IPS-18a (cell line): ENCODE data around the gene TIPARP.

Experiments
- H3K27ac ChIP-seq: one replicate; pipeline ENCODE4 v1.5.1; 2013; ENCODE audit warnings: low read length
- H3K27me3 ChIP-seq: one replicate; pipeline ENCODE4 v1.6.1; 2013; ENCODE audit warnings: mild to moderate bottlenecking, low read length; ENCODE audit not compliant: control insufficient read depth, insufficient read depth
- H3K36me3 ChIP-seq: one replicate; pipeline ENCODE4 v1.6.1; 2013; ENCODE audit warnings: low read depth, low read length; ENCODE audit not compliant: control insufficient read depth
- H3K4me1 ChIP-seq: one replicate; pipeline ENCODE4 v1.6.1; 2013; ENCODE audit warnings: low read depth, low read length; ENCODE audit not compliant: control insufficient read depth
- H3K4me3 ChIP-seq: one replicate; pipeline ENCODE4 v1.5.1; 2013; ENCODE audit warnings: low read length
- H3K9ac ChIP-seq: one replicate; pipeline ENCODE4 v1.6.1; 2013; ENCODE audit warnings: mild to moderate bottlenecking, low read length, moderate library complexity
- H3K9me3 ChIP-seq: one replicate; pipeline ENCODE4 v1.6.1; 2013; ENCODE audit warnings: low read depth, low read length; ENCODE audit not compliant: control insufficient read depth

The TIPARP gene

GRCh38 chr3:156674046-156674910, at the start of gene TIPARP:
TIPARP (plus strand) TSS chr3:156674590; CDS start chr3:156677698, 3,108 bp downstream.
- peaks cover 11% of the 10 kb centered on the region for H3K4me1 ChIP-seq
- no peaks in the 10 kb centered on the region for H3K9me3 ChIP-seq
- H3K27ac ChIP-seq, result no peak within 1 kb of the TSS
- H3K4me3 ChIP-seq, result peak within 1 kb of the TSS; percentile 82
- peak within 1 kb of the TSS; percentile 69 for H3K9ac ChIP-seq
- H3K27me3 ChIP-seq, result peaks cover 14% of the 10 kb centered on the region
- peaks cover 12% of the 10 kb centered on the region for H3K36me3 ChIP-seq

GRCh38 chr3:156626104-156626503, 48.3 kb upstream of the TIPARP start:
- H3K4me1 ChIP-seq, result peaks cover 5% of the 10 kb centered on the region
- no peak overlapping the region for H3K9ac ChIP-seq
- no peak overlapping the region for H3K27ac ChIP-seq
- H3K9me3 ChIP-seq, result no peaks in the 10 kb centered on the region
- H3K36me3 ChIP-seq, result no peaks in the 10 kb centered on the region
- H3K4me3 ChIP-seq, result no peak overlapping the region
- no peaks in the 10 kb centered on the region for H3K27me3 ChIP-seq

- Histone ChIP-seq H3K9ac (no peak overlapping the region), H3K9me3 (no peaks in the 10 kb centered on the region), H3K4me3 (no peak overlapping the region), H3K4me1 (peaks cover 5% of the 10 kb centered on the region), H3K27ac (no peak overlapping the region), H3K36me3 (no peaks in the 10 kb centered on the region), H3K27me3 (no peaks in the 10 kb centered on the region)
These were observed 46.3 kb upstream of the TIPARP start for GRCh38 chr3:156627946-156628569.

GRCh38 chr3:156628836-156629618, 45.4 kb upstream of the TIPARP start:
- no peaks in the 10 kb centered on the region for H3K9me3 ChIP-seq
- H3K4me1 ChIP-seq, result peaks cover 5% of the 10 kb centered on the region
- no peak overlapping the region for H3K27ac ChIP-seq
- H3K36me3 ChIP-seq, result no peaks in the 10 kb centered on the region
- H3K4me3 ChIP-seq, result no peak overlapping the region
- H3K9ac ChIP-seq, result no peak overlapping the region
- H3K27me3 ChIP-seq, result no peaks in the 10 kb centered on the region

- H3K36me3 ChIP-seq, result no peaks in the 10 kb centered on the region
- no peaks in the 10 kb centered on the region for H3K27me3 ChIP-seq
- no peak overlapping the region for H3K4me3 ChIP-seq
- H3K9me3 ChIP-seq, result no peaks in the 10 kb centered on the region
- H3K9ac ChIP-seq, result no peak overlapping the region
- peaks cover 5% of the 10 kb centered on the region for H3K4me1 ChIP-seq
- no peak overlapping the region for H3K27ac ChIP-seq
These were observed 44.2 kb upstream of the TIPARP start for GRCh38 chr3:156630081-156630772.

- no peaks in the 10 kb centered on the region for H3K36me3 ChIP-seq
- no peaks in the 10 kb centered on the region for H3K27me3 ChIP-seq
- no peak overlapping the region for H3K4me3 ChIP-seq
- H3K9ac ChIP-seq, result no peak overlapping the region
- no peaks in the 10 kb centered on the region for H3K9me3 ChIP-seq
- H3K27ac ChIP-seq, result no peak overlapping the region
- peaks cover 5% of the 10 kb centered on the region for H3K4me1 ChIP-seq
These were observed 43.7 kb upstream of the TIPARP start for GRCh38 chr3:156630773-156631093.

- no peak overlapping the region for H3K4me3 ChIP-seq
- no peaks in the 10 kb centered on the region for H3K36me3 ChIP-seq
- no peaks in the 10 kb centered on the region for H3K27me3 ChIP-seq
- H3K9me3 ChIP-seq, result no peaks in the 10 kb centered on the region
- peaks cover 5% of the 10 kb centered on the region for H3K4me1 ChIP-seq
- no peak overlapping the region for H3K9ac ChIP-seq
- H3K27ac ChIP-seq, result no peak overlapping the region
These were observed 43.1 kb upstream of the TIPARP start for GRCh38 chr3:156631323-156631722.

- H3K27ac ChIP-seq, result no peak overlapping the region
- no peaks in the 10 kb centered on the region for H3K36me3 ChIP-seq
- H3K27me3 ChIP-seq, result no peaks in the 10 kb centered on the region
- H3K4me3 ChIP-seq, result no peak overlapping the region
- peaks cover 5% of the 10 kb centered on the region for H3K4me1 ChIP-seq
- no peaks in the 10 kb centered on the region for H3K9me3 ChIP-seq
- no peak overlapping the region for H3K9ac ChIP-seq
These were observed 41.8 kb upstream of the TIPARP start for GRCh38 chr3:156632601-156633000.

- Histone ChIP-seq H3K36me3 (no peaks in the 10 kb centered on the region), H3K27ac (no peak overlapping the region), H3K4me1 (peaks cover 5% of the 10 kb centered on the region), H3K27me3 (no peaks in the 10 kb centered on the region), H3K9me3 (no peaks in the 10 kb centered on the region), H3K9ac (no peak overlapping the region), H3K4me3 (no peak overlapping the region)
These were observed 41.1 kb upstream of the TIPARP start for GRCh38 chr3:156633335-156633734.

- Histone ChIP-seq H3K9me3 (no peaks in the 10 kb centered on the region), H3K36me3 (no peaks in the 10 kb centered on the region), H3K4me1 (peaks cover 5% of the 10 kb centered on the region), H3K9ac (no peak overlapping the region), H3K27ac (no peak overlapping the region), H3K27me3 (no peaks in the 10 kb centered on the region), H3K4me3 (no peak overlapping the region)
These were observed 39.4 kb upstream of the TIPARP start for GRCh38 chr3:156635034-156635433.

GRCh38 chr3:156635973-156636372, 38.4 kb upstream of the TIPARP start:
- Histone ChIP-seq H3K9ac (no peak overlapping the region), H3K4me3 (no peak overlapping the region), H3K36me3 (no peaks in the 10 kb centered on the region), H3K27me3 (no peaks in the 10 kb centered on the region), H3K27ac (no peak overlapping the region), H3K9me3 (no peaks in the 10 kb centered on the region), H3K4me1 (no peaks in the 10 kb centered on the region)
